Testis (tissue), 3 donors: Measurements from ENCODE around the gene GRM3. TPM values are rescaled to one million over a fixed set of nuclear protein-coding genes. Genes with fewer than 3 reads are reported as not detected.

Experiments used
- DNase-seq: peaks from one replicate; pipeline ENCODE4 v3.0.0-alpha.2; 2019
- H3K27ac ChIP-seq, 2 donors: fragments of 200-600 bp; sonication (generic); one replicate each; pipeline ENCODE4 v1.5.1; 2019
- H3K27me3 ChIP-seq: fragments of 200-600 bp; sonication (generic); one replicate; pipeline ENCODE4 v1.5.1; 2019
- H3K36me3 ChIP-seq: fragments of 200-600 bp; sonication (generic); one replicate; pipeline ENCODE4 v1.5.1; 2017; ENCODE audit warnings: low read depth; ENCODE audit errors: missing control alignments
- H3K4me1 ChIP-seq: fragments of 200-600 bp; sonication (generic); one replicate; pipeline ENCODE4 v1.5.1; 2019
- H3K4me3 ChIP-seq, 2 donors: fragments of 200-600 bp; sonication (generic); one replicate each; pipeline ENCODE4 v1.5.1; 2017 to 2019
- H3K9me3 ChIP-seq: fragments of 200-600 bp; sonication (generic); one replicate; pipeline ENCODE4 v1.5.1; 2017
- CTCF ChIP-seq, 3 experiments: fragments of 450-650 bp in 2 of 3; fragments of 200-600 bp in 1 of 3; sonication (generic) in 1 of 3; IDR thresholded peaks; one replicate each; pipeline ENCODE4 v1.5.1; 2016 to 2019; ENCODE audit warnings: antibody characterized with exemption in 3 of 3, mild to moderate bottlenecking in 2 of 3, moderate library complexity in 1 of 3
- POLR2A ChIP-seq: fragments of 450-650 bp; IDR thresholded peaks from one replicate; pipeline ENCODE4 v1.6.1; 2017; ENCODE audit warnings: antibody characterized with exemption, mild to moderate bottlenecking, moderate library complexity
- WGBS, 2 donors: methylation state at CpG; one replicate each; pipeline ENCODE4 v1.1.5; 2018; 5-methylcytosine and 5-hydroxymethylcytosine counted together
- intact Hi-C: fragments of 100-400 bp; cut with DNase I; formaldehyde crosslinking; loops from one replicate; pipeline ENCODE4 v1.15.1; 2023; ENCODE audit warnings: low total_unique reads
- polyA plus RNA-seq: library from polyadenylated mRNA; stranded (reverse); fragments of 350-450 nt; fragmentation: Illumina TruSeq; extraction: RNeasy Lipid Tissue Mini Kit (QIAGEN cat#74804); gene quantifications from one replicate; pipeline ENCODE4 v1.2.3, GENCODE V29; 2014; ENCODE audit warnings: low read depth, low replicate concordance; ENCODE audit not compliant: insufficient read depth
- total RNA-seq, 2 donors: library from RNA; depleted of rRNA; stranded (reverse); fragments of >200 nt; gene quantifications; one replicate each; pipeline ENCODE4 v1.2.3, GENCODE V29; 2016

GRM3 gene
- total and polyA plus RNA-seq, 3 donors from 2014 or later, result 0.12 to 0.47 (median 0.29) TPM

DNA sequence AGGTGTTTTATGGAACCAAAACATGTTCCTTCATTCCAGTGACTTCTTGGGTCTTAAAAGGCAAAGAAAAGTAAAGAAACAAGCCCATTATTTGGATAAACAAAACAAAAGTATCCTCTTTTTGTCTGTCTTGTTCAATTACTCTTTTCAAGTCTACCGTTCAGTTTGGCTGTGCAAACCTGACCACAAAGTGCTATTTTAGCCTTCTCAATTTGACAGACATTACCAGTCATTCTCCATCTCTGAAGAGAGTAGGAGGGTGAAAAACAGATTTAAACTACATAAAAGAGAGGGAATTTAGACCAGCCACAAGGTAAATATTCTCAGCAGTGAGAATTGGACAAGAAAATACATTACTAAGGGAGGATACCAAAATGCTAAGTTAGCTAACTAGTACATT, 145.2 kb downstream of the GRM3 start:
- TF ChIP-seq POLR2A (no peak), CTCF (IDR thresholded peaks at IDR 0.05) (no peak)
- intact Hi-C loops, result no loop called here

GRCh38 chr7:86790383-86790782, 146.7 kb downstream of the GRM3 start:
- Histone ChIP-seq H3K4me1 (no peaks in the 10 kb centered on the region), H3K27me3 (no peaks in the 10 kb centered on the region), H3K36me3 (no peaks in the 10 kb centered on the region), H3K27ac (no peak overlapping the region), H3K4me3 (no peak overlapping the region), H3K9me3 (no peaks in the 10 kb centered on the region)
- intact Hi-C loops, result no loop called here
- TF ChIP-seq CTCF (IDR thresholded peaks at IDR 0.05), result no peak
- TF ChIP-seq POLR2A, result no peak
- no peak for DNase-seq

More for the DNA sequence above, 145.2 kb downstream of the GRM3 start:
- no peak for DNase-seq
- Histone ChIP-seq H3K4me1 (no peaks in the 10 kb centered on the region), H3K4me3 (no peak overlapping the region), H3K27ac (no peak overlapping the region), H3K9me3 (no peaks in the 10 kb centered on the region), H3K27me3 (no peaks in the 10 kb centered on the region), H3K36me3 (no peaks in the 10 kb centered on the region)
- WGBS, 2 donors, result 74 to 77% methylated on average over 1 of the region's 1 CpG

DNA sequence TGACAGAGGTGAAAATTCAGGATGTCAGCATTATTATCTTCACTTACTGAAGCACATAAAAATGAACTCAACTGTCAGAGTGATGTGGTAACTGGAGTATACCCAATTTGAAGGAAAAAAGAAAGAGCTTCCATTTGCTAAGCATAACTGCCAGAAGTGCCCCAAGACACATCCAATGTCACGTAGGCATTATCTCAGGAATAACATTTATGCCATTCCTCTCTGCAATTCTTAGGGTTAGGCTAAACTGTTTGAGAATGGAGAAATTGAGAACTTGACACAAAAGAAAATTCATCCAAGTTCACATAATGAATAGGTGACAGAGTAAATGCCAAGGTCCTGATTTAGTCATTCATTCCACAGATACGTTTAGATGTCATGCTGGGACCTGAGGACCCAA, 148.6 kb downstream of the GRM3 start:
- H3K27ac ChIP-seq, result no peak overlapping the region
- 76 to 93% methylated on average over 2 of the region's 2 CpGs for WGBS, 2 donors
- H3K27me3 ChIP-seq, result no peaks in the 10 kb centered on the region
- no peaks in the 10 kb centered on the region for H3K9me3 ChIP-seq
- H3K4me3 ChIP-seq, result no peak overlapping the region
- TF ChIP-seq POLR2A (no peak), CTCF (IDR thresholded peaks at IDR 0.05) (no peak)
- intact Hi-C loops, result no loop called here
- DNase-seq, result no peak
- no peaks in the 10 kb centered on the region for H3K36me3 ChIP-seq
- H3K4me1 ChIP-seq, result no peaks in the 10 kb centered on the region

GRCh38 chr7:86793136-86793535, 149.4 kb downstream of the GRM3 start:
- 22 to 31% methylated on average over 1 of the region's 1 CpG for WGBS, 2 donors

More at GRCh38 chr7:86793136-86793535, 149.4 kb downstream of the GRM3 start:
- Histone ChIP-seq H3K4me1 (no peaks in the 10 kb centered on the region), H3K27me3 (no peaks in the 10 kb centered on the region), H3K36me3 (no peaks in the 10 kb centered on the region), H3K9me3 (no peaks in the 10 kb centered on the region), H3K4me3 (no peak overlapping the region), H3K27ac (no peak overlapping the region)
- TF ChIP-seq CTCF (IDR thresholded peaks at IDR 0.05) (no peak), POLR2A (no peak)
- intact Hi-C loops, result no loop called here
- no peak for DNase-seq
